Panc1 (cell line): ENCODE results near the gene DOCK4. TPM values are rescaled to one million over a fixed set of nuclear protein-coding genes. Genes with fewer than 3 reads are reported as not detected.

Experiments used
- ATAC-seq: fragments of 200-7000 bp; cut with Tn5 transposase; 2 replicates; pipeline ENCODE4 v1.9.1; 2020; ENCODE audit warnings: mild to moderate bottlenecking, moderate library complexity
- BruUV-seq: library from RNA; stranded (reverse); fragments of 400-500 nt; replicated peaks from 2 replicates; lab custom pipeline; 2021; lab: Mats Ljungman, UMichigan
- CTCF ChIA-PET: fragments of 300-600 bp; sonication (Branson Sonifier 250); formaldehyde crosslinking; loops from one replicate; lab custom pipeline; 2022; ENCODE audit warnings: antibody characterized with exemption; lab: Charles Lee
- POLR2A ChIA-PET: fragments of 300-600 bp; sonication (Branson Sonifier 250); formaldehyde crosslinking; loops from one replicate; lab custom pipeline; 2022; ENCODE audit warnings: antibody characterized with exemption; lab: Charles Lee
- DNase-seq: peaks from one replicate; pipeline ENCODE4 v3.0.0-alpha.2; 2010; ENCODE audit warnings: low read depth, low spot score
- H3K27ac ChIP-seq: 2 replicates; pipeline ENCODE4 v1.5.1; 2011; ENCODE audit warnings: mild to moderate bottlenecking, low read length, inconsistent platforms
- H3K27me3 ChIP-seq: fragments of 200-500 bp; sonication (Bioruptor generic); 2 replicates; pipeline ENCODE4 v1.6.0; 2014; ENCODE audit warnings: low read length, inconsistent platforms; ENCODE audit not compliant: control insufficient read depth, insufficient read depth
- H3K36me3 ChIP-seq: fragments of 200-500 bp; sonication (Bioruptor generic); 2 replicates; pipeline ENCODE4 v1.5.1; 2014; ENCODE audit warnings: inconsistent platforms, mild to moderate bottlenecking, low read length, moderate library complexity; ENCODE audit not compliant: control insufficient read depth, insufficient read depth
- H3K4me1 ChIP-seq: 2 replicates; pipeline ENCODE4 v1.5.1; 2011; ENCODE audit warnings: inconsistent platforms, mild to moderate bottlenecking, low read length, moderate library complexity; ENCODE audit not compliant: control insufficient read depth, insufficient read depth
- H3K4me3 ChIP-seq, 2 experiments: 2 replicates each; pipeline ENCODE4 v1.5.1; 2011 to 2012; ENCODE audit warnings: low read depth in 2 of 2, low read length in 2 of 2, mild to moderate bottlenecking in 2 of 2, inconsistent platforms in 1 of 2, moderate library complexity in 1 of 2
- H3K9me3 ChIP-seq: fragments of 200-500 bp; sonication (Bioruptor generic); 2 replicates; pipeline ENCODE4 v1.5.1; 2014; ENCODE audit warnings: low read depth, mild to moderate bottlenecking, inconsistent platforms, low read length, moderate library complexity; ENCODE audit not compliant: control insufficient read depth, insufficient read depth
- POLR2AphosphoS5 ChIP-seq: IDR thresholded peaks from 2 replicates; pipeline ENCODE4 v1.6.1; 2012; ENCODE audit warnings: mild to moderate bottlenecking, low read depth, low read length, moderate library complexity
- REST ChIP-seq, 2 experiments: IDR thresholded peaks; 2 replicates each; pipeline ENCODE4 v1.6.1; 2011 to 2012; ENCODE audit warnings: low read depth in 2 of 2, control low read depth in 1 of 2, low read length in 1 of 2, mild to moderate bottlenecking in 1 of 2, moderate library complexity in 1 of 2; ENCODE audit not compliant: insufficient read depth in 1 of 2
- SIN3A ChIP-seq: IDR thresholded peaks from 2 replicates; pipeline ENCODE4 v1.6.1; 2012; ENCODE audit warnings: low read depth, mild to moderate bottlenecking, low read length, moderate library complexity, borderline replicate concordance; ENCODE audit not compliant: insufficient read depth
- TCF7L2 ChIP-seq: IDR thresholded peaks from 2 replicates; pipeline ENCODE4 v1.6.1; 2011; ENCODE audit warnings: mild to moderate bottlenecking, low read depth, low read length, inconsistent platforms
- in situ Hi-C: cut with HindIII; loops from 2 replicates; pipeline ENCODE4 v1.10.0; 2016; ENCODE audit warnings: low sequenced_read_pairs, low pct_unique_long_range_greater_than_20kb
- intact Hi-C: fragments of 100-400 bp; cut with micrococcal nuclease; formaldehyde crosslinking; loops from one replicate; pipeline ENCODE4 v1.10.0; 2022; ENCODE audit not compliant: unreplicated experiment
- total RNA-seq: library from RNA; stranded (reverse); gene quantifications from one replicate; pipeline ENCODE4 v1.2.1, GENCODE V29; 2021; ENCODE audit not compliant: unreplicated experiment
- TF ChIP-seq, protein P1 (sequence below): fragments of 450-650 bp; IDR thresholded peaks from 2 replicates; pipeline ENCODE4 v1.5.1; 2017; ENCODE audit warnings: mild to moderate bottlenecking

DOCK4 gene
- total RNA-seq, 1 experiment from 2014 or later = 10.8 TPM

DNA sequence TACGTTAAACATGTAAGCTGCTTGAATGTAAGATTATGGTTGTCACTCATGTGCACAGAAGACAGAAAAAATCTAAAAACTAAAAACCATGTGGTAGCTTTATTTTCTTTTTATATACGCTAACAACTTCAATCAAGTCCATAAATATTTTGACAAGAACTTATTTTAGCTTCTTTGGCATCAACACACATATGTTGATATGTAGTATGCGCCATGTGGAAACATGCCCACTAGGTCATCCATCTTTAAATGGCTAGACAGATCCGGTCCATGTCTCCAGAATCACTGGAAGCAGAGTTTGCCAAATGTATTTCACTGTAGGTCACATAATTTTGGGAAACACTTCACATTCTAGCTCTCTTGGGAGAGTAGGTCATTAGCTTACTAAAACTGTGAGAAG, 382.4 kb downstream of the DOCK4 start:
- intact Hi-C loops = no loop called here
- no peaks in the 10 kb centered on the region for H3K4me1 ChIP-seq
- in situ Hi-C loops = no loop called here
- ChIA-PET POLR2A (no interaction called here), CTCF (no interaction called here)
- TF ChIP-seq TCF7L2 = no peak
- no peak for DNase-seq
- H3K4me3 ChIP-seq = no peak overlapping the region
- no peak for ATAC-seq
- no TSS peak for BruUV-seq
- H3K27ac ChIP-seq = no peak overlapping the region
- H3K9me3 ChIP-seq = no peaks in the 10 kb centered on the region
- no peaks in the 10 kb centered on the region for H3K27me3 ChIP-seq
- H3K36me3 ChIP-seq = no peaks in the 10 kb centered on the region

- ChIA-PET POLR2A (no interaction called here), CTCF (no interaction called here)
- ATAC-seq (no peak), DNase-seq (no peak)
- TF ChIP-seq SIN3A = no peak
- no peak for TF ChIP-seq POLR2AphosphoS5
- TF ChIP-seq TCF7L2 = no peak
- TF ChIP-seq, protein P1, sequence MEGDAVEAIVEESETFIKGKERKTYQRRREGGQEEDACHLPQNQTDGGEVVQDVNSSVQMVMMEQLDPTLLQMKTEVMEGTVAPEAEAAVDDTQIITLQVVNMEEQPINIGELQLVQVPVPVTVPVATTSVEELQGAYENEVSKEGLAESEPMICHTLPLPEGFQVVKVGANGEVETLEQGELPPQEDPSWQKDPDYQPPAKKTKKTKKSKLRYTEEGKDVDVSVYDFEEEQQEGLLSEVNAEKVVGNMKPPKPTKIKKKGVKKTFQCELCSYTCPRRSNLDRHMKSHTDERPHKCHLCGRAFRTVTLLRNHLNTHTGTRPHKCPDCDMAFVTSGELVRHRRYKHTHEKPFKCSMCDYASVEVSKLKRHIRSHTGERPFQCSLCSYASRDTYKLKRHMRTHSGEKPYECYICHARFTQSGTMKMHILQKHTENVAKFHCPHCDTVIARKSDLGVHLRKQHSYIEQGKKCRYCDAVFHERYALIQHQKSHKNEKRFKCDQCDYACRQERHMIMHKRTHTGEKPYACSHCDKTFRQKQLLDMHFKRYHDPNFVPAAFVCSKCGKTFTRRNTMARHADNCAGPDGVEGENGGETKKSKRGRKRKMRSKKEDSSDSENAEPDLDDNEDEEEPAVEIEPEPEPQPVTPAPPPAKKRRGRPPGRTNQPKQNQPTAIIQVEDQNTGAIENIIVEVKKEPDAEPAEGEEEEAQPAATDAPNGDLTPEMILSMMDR = no peak
- TF ChIP-seq REST (IDR thresholded peaks at IDR 0.05; ENCODE audit: insufficient read depth in 1 of 2, low read depth in 2 of 2, low read length in 1 of 2) = no peak
- intact Hi-C loops (no loop called here), in situ Hi-C loops (no loop called here)
- no TSS peak for BruUV-seq
- Histone ChIP-seq H3K36me3 (no peaks in the 10 kb centered on the region), H3K27ac (no peak overlapping the region), H3K4me1 (no peaks in the 10 kb centered on the region), H3K9me3 (no peaks in the 10 kb centered on the region), H3K27me3 (no peaks in the 10 kb centered on the region), H3K4me3 (no peak overlapping the region)
Observed at GRCh38 chr7:111821046-111821445, 385.2 kb downstream of the DOCK4 start.

- Histone ChIP-seq H3K36me3 (no peaks in the 10 kb centered on the region), H3K27ac (no peak overlapping the region), H3K4me1 (no peaks in the 10 kb centered on the region), H3K9me3 (no peaks in the 10 kb centered on the region), H3K4me3 (no peak overlapping the region), H3K27me3 (no peaks in the 10 kb centered on the region)
- ATAC-seq = no peak
- TF ChIP-seq, protein P1 = no peak
- TF ChIP-seq TCF7L2 (no peak), SIN3A (no peak), REST (IDR thresholded peaks at IDR 0.05; ENCODE audit: insufficient read depth in 1 of 2, low read depth in 2 of 2, low read length in 1 of 2) (no peak)
- BruUV-seq = no TSS peak
- no peak for DNase-seq
- ChIA-PET CTCF (no interaction called here), POLR2A (no interaction called here)
- in situ Hi-C loops (no loop called here), intact Hi-C loops (no loop called here)
Observed at GRCh38 chr7:111820621-111821020, 385.6 kb downstream of the DOCK4 start.
